Chondrocyte (in vitro differentiated cells): ENCODE measurements around the gene NOC4L. TPM values are rescaled to one million over a fixed set of nuclear protein-coding genes. Genes with fewer than 3 reads are reported as not detected.

Source experiments
- DNase-seq: peaks from one replicate; pipeline ENCODE4 v3.0.0; 2021; ENCODE audit warnings: mixed read lengths, low spot score
- H3K27ac Mint-ChIP-seq: one replicate; pipeline ENCODE4 v1.8.0; 2021; ENCODE audit warnings: mild to moderate bottlenecking, moderate library complexity, mixed read lengths; ENCODE audit not compliant: unreplicated experiment
- H3K27me3 Mint-ChIP-seq: 2 replicates; pipeline ENCODE4 v1.8.0; 2021; ENCODE audit warnings: low read depth, mixed read lengths
- H3K36me3 Mint-ChIP-seq: 2 replicates; pipeline ENCODE4 v1.8.0; 2021; ENCODE audit warnings: low read depth, mixed read lengths
- H3K4me1 Mint-ChIP-seq: 2 replicates; pipeline ENCODE4 v1.8.0; 2021; ENCODE audit warnings: low read depth, mild to moderate bottlenecking, mixed read lengths
- H3K4me3 Mint-ChIP-seq: one replicate; pipeline ENCODE4 v1.8.0; 2021; ENCODE audit warnings: mild to moderate bottlenecking, moderate library complexity, mixed read lengths; ENCODE audit not compliant: unreplicated experiment
- H3K9me3 Mint-ChIP-seq: 2 replicates; pipeline ENCODE4 v1.8.0; 2021; ENCODE audit warnings: low read depth, mixed read lengths
- total RNA-seq: library from RNA; stranded (reverse); gene quantifications from 3 replicates; pipeline ENCODE4 v1.2.1, GENCODE V29; 2021
- TF ChIP-seq, protein P1 (sequence below): fragments of 200-600 bp; sonication (generic); IDR thresholded peaks from 2 replicates; pipeline ENCODE4 v1.5.0; 2021; ENCODE audit warnings: antibody characterized with exemption, mild to moderate bottlenecking, moderate library complexity

NOC4L gene
- total RNA-seq, 1 donor from 2014 or later = 16.0 TPM

DNA sequence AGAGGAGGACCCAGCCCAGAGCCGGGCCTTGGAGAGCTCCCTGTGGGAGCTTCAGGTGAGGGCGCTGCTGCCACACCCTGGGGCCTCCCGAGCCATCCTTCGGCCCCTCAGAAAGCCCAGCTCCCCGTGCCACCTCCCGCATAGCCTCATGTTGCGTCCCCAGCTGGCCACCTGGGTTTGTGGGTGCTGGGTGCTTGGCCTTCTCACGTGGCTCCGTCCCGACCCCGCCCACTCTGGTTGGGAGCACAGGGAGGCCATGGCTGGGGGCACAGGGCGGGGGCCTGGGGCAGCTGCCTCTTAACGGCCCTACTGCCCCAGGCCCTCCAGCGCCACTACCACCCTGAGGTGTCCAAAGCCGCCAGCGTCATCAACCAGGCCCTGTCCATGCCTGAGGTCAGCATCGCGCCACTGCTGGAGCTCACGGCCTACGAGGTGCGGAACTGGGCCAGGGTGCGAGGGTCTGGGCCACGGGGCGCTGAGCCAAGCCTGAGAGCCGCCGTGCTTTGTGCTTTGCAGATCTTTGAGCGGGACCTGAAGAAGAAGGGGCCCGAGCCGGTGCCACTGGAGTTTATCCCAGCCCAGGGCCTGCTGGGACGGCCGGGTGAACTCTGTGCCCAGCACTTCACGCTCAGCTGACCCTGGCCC lies 7.6 kb downstream of the NOC4L start:
- H3K4me3 Mint-ChIP-seq = no peak overlapping the region
- no peaks in the 10 kb centered on the region for H3K27me3 Mint-ChIP-seq
- TF ChIP-seq, protein P1, sequence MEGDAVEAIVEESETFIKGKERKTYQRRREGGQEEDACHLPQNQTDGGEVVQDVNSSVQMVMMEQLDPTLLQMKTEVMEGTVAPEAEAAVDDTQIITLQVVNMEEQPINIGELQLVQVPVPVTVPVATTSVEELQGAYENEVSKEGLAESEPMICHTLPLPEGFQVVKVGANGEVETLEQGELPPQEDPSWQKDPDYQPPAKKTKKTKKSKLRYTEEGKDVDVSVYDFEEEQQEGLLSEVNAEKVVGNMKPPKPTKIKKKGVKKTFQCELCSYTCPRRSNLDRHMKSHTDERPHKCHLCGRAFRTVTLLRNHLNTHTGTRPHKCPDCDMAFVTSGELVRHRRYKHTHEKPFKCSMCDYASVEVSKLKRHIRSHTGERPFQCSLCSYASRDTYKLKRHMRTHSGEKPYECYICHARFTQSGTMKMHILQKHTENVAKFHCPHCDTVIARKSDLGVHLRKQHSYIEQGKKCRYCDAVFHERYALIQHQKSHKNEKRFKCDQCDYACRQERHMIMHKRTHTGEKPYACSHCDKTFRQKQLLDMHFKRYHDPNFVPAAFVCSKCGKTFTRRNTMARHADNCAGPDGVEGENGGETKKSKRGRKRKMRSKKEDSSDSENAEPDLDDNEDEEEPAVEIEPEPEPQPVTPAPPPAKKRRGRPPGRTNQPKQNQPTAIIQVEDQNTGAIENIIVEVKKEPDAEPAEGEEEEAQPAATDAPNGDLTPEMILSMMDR = no peak
- H3K27ac Mint-ChIP-seq = no peak overlapping the region
- H3K36me3 Mint-ChIP-seq = no peaks in the 10 kb centered on the region
- peak; percentile 77 for DNase-seq
- H3K4me1 Mint-ChIP-seq = no peaks in the 10 kb centered on the region
- no peaks in the 10 kb centered on the region for H3K9me3 Mint-ChIP-seq

DNA sequence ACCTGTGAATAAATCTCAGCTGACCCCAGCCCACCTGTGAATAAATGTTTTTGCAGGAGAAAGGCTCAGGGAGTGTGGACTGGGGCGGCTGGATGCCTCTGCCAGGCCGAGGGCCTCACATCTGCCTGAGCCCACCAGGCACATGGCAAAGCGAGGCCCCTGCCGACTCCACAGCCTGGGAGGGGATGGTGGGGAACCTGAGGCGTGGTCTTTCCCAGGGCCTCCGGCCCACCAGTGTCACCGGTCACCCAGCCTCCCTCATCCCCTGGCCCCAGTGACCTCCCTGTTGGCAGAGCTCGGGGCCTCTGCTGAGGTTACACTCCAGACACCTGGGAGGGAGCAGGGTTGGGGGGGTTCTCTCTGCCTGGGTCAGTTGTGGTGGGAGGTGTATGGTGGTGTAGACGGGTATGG lies 8.2 kb downstream of the NOC4L start:
- TF ChIP-seq, protein P1 = no peak
- Mint-ChIP-seq H3K27ac (no peak overlapping the region), H3K9me3 (no peaks in the 10 kb centered on the region), H3K27me3 (no peaks in the 10 kb centered on the region), H3K4me3 (no peak overlapping the region), H3K36me3 (no peaks in the 10 kb centered on the region), H3K4me1 (no peaks in the 10 kb centered on the region)
- DNase-seq = peak; percentile 62

DNA sequence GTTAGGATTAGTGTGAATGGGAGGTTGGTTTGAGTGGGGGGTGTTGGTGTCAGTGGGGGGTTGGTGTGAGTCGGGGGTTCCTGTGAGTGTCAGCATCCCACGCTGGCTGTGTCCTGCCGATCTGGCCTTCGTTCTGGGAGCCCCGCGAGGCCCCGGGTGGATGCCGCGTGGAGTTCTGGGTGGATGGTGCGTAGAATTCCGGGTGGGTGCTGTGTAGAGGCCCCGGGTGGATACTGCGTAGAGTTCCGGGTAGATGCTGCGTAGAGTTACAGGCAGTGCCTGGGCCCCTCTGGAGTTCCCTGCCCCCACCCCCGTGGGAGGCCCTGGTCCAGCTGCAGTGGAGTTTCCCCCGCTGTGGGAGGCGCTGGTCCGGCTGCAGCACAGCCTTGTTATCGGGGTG lies 8.7 kb downstream of the NOC4L start:
- DNase-seq = no peak
- Mint-ChIP-seq H3K36me3 (no peaks in the 10 kb centered on the region), H3K9me3 (no peaks in the 10 kb centered on the region), H3K4me3 (no peak overlapping the region), H3K27ac (no peak overlapping the region), H3K4me1 (no peaks in the 10 kb centered on the region), H3K27me3 (no peaks in the 10 kb centered on the region)
- TF ChIP-seq, protein P1 = no peak

DNA sequence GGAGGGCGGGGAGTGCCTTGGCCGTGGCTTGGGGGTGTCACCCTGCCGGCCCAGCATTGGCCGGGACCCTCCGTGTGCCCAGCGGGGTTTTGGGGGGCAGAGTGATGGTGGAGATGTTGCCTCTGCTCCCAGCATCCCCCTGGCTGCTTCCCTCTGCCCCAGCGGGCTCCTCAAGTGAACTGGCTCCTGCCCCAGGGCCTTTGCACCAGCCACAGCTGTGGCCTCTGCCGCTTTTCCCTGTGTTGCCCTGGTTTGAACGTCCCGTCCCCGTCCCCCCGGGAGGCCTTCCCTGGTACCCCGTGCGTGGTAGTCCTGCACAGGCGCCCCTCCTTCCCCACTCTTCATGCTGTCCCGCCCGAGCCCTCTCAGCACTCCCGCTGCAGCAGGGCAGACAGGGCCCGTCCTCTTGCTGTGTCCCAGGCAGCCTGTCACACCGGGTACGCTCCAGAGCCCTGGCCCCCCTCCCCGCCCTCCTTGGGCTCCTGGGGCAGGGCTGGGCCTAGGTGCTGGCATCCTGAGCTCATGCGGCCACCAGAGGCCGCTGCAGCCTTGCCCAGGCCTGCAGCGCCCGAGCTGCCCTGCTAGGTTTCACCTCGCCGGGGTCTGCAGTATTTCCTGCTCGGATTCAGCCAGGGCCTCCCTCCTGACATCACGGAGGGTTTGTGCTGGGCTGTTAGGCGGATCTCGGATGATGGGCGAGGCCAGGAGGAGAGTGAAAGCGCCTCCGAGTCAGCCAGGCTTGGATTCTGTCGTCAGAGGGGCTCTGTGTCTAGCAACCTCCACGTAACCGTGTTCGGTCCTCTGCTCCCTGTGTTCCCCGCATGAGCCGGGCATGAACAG lies 9.5 kb downstream of the NOC4L start:
- Mint-ChIP-seq H3K27ac (no peak overlapping the region), H3K27me3 (no peaks in the 10 kb centered on the region)
- DNase-seq = peak; percentile 85

DNA sequence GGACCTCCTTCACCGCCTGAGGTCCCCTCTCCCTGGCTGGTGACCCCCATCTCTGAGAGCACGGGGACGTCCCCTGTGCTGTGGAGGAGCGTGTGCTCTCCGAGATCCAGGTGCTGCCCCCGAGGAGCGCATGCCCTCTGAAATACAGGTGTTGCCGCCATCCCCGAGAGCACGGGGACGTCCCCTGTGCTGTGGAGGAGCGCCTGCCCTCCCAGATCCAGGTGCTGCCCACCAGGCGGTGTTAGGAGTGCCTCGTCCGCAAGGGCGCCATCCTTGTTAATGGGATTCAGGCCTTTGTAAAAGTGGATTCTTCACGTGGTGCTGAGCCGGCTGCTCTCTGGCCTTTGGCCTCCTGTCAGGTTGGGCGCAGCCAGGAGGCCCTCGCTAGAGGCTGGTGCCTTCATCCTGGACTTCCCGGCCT lies 10.1 kb downstream of the NOC4L start:
- Mint-ChIP-seq H3K4me1 (no peaks in the 10 kb centered on the region), H3K9me3 (no peaks in the 10 kb centered on the region), H3K36me3 (no peaks in the 10 kb centered on the region), H3K27me3 (no peaks in the 10 kb centered on the region), H3K4me3 (no peak overlapping the region), H3K27ac (no peak overlapping the region)
- DNase-seq = peak; percentile 92
- TF ChIP-seq, protein P1 = no peak

More for the DNA sequence above, 9.5 kb downstream of the NOC4L start:
- no peak overlapping the region for H3K4me3 Mint-ChIP-seq
- H3K36me3 Mint-ChIP-seq = no peaks in the 10 kb centered on the region
- H3K9me3 Mint-ChIP-seq = no peaks in the 10 kb centered on the region
- TF ChIP-seq, protein P1 = peak; percentile 96
- no peaks in the 10 kb centered on the region for H3K4me1 Mint-ChIP-seq
